D721Med (cell line): ENCODE measurements around the gene SLC10A7.

Experiments
- DNase-seq: peaks from one replicate; pipeline ENCODE4 v3.0.0; 2011; ENCODE audit warnings: low spot score; ENCODE audit not compliant: insufficient read length
- FAIRE-seq: peaks from 2 replicates; lab custom pipeline; 2011; peaks lifted over from hg19 to GRCh38; lab: Jason Lieb, UNC
- TF ChIP-seq, protein P1 (sequence below): IDR thresholded peaks from 2 replicates; pipeline ENCODE4 v1.5.1; 2012; ENCODE audit warnings: mild to moderate bottlenecking, control low read depth; ENCODE audit not compliant: insufficient read depth; ENCODE audit errors: missing control alignments

SLC10A7 gene

DNA sequence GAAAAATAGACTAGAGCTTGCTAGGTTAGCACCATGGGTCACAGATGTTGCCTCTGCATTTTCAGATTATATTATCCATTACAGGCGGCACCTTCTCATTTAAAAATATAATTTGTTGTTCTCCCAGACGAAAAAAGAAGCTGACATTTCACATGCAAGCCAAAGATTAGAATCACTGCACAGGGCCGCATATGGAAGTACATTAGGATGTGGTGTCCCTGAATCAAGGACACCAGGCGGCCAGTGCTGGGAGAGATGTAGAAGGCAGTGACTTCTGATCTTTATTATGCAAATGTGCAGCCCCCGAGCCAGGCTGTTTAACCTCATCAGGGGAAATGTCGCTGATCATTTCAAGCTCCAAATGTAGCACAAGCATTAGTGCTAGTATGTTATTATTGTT, 284.6 kb downstream of the SLC10A7 start:
- DNase-seq (no peak), FAIRE-seq (no peak)
- TF ChIP-seq, protein P1, sequence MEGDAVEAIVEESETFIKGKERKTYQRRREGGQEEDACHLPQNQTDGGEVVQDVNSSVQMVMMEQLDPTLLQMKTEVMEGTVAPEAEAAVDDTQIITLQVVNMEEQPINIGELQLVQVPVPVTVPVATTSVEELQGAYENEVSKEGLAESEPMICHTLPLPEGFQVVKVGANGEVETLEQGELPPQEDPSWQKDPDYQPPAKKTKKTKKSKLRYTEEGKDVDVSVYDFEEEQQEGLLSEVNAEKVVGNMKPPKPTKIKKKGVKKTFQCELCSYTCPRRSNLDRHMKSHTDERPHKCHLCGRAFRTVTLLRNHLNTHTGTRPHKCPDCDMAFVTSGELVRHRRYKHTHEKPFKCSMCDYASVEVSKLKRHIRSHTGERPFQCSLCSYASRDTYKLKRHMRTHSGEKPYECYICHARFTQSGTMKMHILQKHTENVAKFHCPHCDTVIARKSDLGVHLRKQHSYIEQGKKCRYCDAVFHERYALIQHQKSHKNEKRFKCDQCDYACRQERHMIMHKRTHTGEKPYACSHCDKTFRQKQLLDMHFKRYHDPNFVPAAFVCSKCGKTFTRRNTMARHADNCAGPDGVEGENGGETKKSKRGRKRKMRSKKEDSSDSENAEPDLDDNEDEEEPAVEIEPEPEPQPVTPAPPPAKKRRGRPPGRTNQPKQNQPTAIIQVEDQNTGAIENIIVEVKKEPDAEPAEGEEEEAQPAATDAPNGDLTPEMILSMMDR: no peak

DNA sequence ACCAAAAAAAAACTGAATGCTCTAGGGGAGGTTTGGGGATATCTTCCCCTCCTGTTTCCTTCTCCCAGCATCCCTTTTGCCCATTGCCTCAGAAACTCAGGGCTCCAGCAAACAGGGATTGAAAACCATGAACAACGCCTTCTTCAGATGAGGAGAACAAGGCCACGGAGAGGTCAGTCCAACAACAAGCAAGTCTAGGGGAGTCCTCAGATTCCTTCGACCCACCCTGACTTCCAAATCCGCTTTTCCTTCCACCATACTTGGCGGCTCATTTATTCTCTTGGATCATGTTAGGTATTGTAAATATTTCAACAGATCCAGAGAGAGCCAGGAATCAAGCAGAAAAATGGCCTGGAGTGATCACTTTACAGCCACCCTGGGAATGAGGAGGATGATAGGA, 285.5 kb downstream of the SLC10A7 start:
- TF ChIP-seq, protein P1: no peak
- FAIRE-seq: no peak
- no peak for DNase-seq

DNA sequence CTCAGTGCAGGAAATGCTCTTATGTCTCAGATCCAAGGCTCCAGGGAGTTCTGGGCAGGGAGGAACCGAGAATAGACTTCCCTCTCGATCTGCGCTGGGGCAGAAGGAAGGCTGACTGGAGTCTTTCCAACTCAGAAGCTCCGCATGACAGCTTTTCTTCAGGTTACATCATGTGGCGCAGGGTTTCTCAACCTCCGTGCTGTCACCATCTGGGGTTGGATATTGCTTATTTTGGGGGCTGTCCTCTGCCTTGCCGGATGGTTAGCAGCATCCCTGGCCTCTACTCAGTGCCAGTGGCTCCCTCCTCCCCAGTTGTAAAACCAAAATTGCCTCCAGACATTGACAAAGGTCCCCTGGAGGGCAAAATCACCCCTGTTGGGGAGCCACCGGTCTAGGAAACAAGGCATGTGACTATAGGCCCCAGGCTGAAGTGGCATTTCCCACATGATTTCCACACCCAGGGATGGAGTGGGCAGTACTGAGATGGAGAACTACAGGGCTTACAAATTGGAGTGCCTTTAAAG, 286.0 kb downstream of the SLC10A7 start:
- no peak for FAIRE-seq
- TF ChIP-seq, protein P1: no peak
- no peak for DNase-seq

DNA sequence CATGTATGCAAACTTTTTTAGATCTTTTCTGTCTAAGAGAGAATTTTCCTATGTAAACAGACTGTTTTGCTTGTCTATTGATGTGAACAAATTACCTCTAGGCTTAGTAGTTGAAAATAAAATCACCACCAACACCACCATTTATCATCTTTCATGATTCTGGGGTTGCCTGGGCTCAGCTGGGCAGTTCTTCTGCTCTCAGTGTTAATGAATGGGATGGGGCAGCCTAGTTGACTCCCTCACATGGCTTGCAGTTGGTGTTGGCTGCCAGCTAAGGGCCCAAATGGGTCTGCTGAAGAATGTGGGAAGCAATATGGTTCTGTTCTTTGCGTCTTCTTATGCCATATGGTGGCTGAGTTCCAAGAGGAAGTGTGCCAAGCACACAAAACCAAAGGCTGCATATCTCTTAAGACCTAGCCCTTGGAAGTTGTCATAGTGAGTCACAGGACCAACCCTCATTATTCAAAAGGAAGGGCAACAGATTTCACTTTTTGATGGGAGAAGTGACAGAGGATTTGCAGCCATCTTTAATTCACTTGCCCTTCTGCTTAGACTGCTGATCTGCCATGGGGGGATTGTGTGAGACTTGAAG, 289.5 kb downstream of the SLC10A7 start:
- FAIRE-seq (no peak), DNase-seq (no peak)
- TF ChIP-seq, protein P1: no peak

DNA sequence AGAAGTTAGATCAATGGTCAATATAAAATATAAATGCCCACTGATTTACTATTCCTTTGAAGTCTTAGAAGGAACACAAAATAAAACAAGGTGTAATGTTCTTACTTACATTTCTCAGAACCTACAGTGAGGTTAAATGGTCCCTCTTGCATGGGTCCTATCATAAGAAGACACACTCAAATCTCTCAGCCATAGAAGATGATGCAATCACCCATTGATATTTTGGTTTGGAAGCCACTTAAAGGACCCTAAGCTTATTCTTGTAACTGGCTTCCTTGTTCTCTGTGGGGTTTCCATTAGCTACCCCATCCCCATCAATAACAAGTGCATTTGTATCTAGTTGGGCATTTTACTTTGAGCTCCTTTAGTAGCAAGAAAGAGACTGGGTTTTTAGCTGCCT, 292.3 kb downstream of the SLC10A7 start:
- DNase-seq (no peak), FAIRE-seq (no peak)
- TF ChIP-seq, protein P1: no peak

DNA sequence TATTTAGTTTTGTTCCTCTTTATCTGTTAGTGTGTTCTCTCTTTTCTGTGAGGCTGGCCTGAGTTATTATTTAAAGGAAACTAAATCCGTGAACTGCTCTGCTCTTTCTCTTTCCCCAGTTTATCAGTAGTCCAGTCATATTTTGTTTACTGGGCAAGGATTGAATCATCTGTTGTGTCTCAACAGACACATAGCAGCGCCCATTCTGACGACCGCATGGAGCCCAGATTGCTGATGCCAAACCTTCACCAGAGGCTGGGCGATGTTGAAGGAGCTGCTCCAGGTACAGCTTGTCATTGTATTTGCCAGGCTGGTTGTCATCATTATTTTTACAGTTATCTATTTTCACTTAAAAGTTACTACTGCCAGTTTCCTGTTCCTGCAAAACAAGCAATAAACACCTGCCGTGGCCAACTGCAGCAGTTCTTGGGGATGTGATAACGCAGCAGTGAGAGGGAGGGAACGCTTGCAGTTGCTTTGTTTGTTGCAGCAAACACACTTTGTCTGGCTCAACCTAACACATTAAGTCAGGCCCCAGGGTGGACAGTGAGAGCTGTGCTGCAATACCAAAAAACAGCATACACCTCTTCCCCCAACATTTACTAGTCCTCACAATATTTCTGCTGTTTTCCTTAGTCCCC, 297.3 kb downstream of the SLC10A7 start:
- TF ChIP-seq, protein P1: no peak
- no peak for FAIRE-seq
- DNase-seq: no peak

DNA sequence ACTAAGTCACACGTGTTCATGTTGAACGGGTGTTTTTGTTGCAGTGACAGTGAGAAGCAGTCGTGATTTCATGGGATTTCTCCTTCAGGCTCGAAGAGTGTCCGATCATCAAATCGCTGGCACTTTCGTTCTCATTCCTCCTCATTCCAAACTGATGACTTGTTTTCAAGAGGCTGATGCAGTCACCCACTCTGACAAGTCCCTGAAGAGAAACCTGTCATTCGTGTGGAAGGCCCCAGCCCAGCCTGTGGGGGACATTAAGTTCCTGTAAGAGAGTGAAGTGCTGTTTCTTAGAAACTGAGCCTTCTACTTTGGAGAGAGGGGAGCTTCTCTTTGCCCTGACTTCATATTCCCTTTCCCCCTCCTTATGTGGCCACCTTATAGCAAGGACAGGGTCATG, 299.4 kb downstream of the SLC10A7 start:
- FAIRE-seq (no peak), DNase-seq (no peak)
- TF ChIP-seq, protein P1: no peak
